Adrenal gland (tissue), 12 donors: ENCODE results near the gene DMAC2. TPM values are rescaled to one million over a fixed set of nuclear protein-coding genes. Genes with fewer than 3 reads are reported as not detected.

ENCODE experiments used
- DNase-seq, 7 donors: peaks; one replicate each; pipeline ENCODE4 v3.0.0-alpha.2; 2019 to 2020
- H3K27ac ChIP-seq, 5 donors: fragments of 200-600 bp; sonication (generic) in 4 of 5; 1 replicate in 3 of 5; 2 replicates in 2 of 5; pipeline versions ENCODE4 v1.5.1 to v1.8.0; 2016 to 2020; ENCODE audit warnings: mild to moderate bottlenecking in 1 of 5
- H3K27me3 ChIP-seq: fragments of 200-600 bp; 2 replicates; pipeline ENCODE4 v1.8.0; 2021
- H3K36me3 ChIP-seq, 2 donors: fragments of 200-600 bp; replicated peaks in 1 of 2; 1 replicate in 1 of 2; 2 replicates in 1 of 2; pipeline versions ENCODE4 v1.5.1 to v1.8.0; 2018 to 2022
- H3K4me1 ChIP-seq, 2 donors: fragments of 200-600 bp; replicated peaks in 1 of 2; 1 replicate in 1 of 2; 2 replicates in 1 of 2; pipeline versions ENCODE4 v1.5.1 to v1.8.0; 2018 to 2021
- H3K4me3 ChIP-seq, 4 donors: fragments of 200-600 bp; sonication (generic) in 3 of 4; one replicate each; pipeline ENCODE4 v1.5.1; 2016 to 2018
- H3K9me3 ChIP-seq, 3 donors: fragments of 200-600 bp; sonication (generic) in 1 of 3; replicated peaks in 1 of 3; 1 replicate in 2 of 3; 2 replicates in 1 of 3; pipeline versions ENCODE4 v1.5.1 to v1.8.0; 2016 to 2021
- POLR2A ChIP-seq, 2 donors: fragments of 450-650 bp; IDR thresholded peaks; one replicate each; pipeline ENCODE4 v1.6.1; 2017; ENCODE audit warnings: antibody characterized with exemption in 2 of 2, mild to moderate bottlenecking in 2 of 2, moderate library complexity in 1 of 2
- WGBS, 4 donors: extraction: QIAGEN DNeasy Blood & Tissue Kit in 2 of 4; methylation state at CpG; one replicate each; pipeline versions ENCODE4 v1.1.5 to v1.1.7; 2013 to 2017; 5-methylcytosine and 5-hydroxymethylcytosine counted together
- intact Hi-C, 2 donors: fragments of 100-400 bp; cut with DNase I; formaldehyde crosslinking; loops; one replicate each; pipeline versions ENCODE4 v1.14.1 to v1.15.0; 2022 to 2023
- polyA plus RNA-seq, 3 donors: library from polyadenylated mRNA; stranded (reverse); fragments of 200-250 nt in 2 of 3; fragments of 350-450 nt in 1 of 3; fragmentation: Illumina TruSeq in 1 of 3; extraction: RNeasy Lipid Tissue Mini Kit (QIAGEN cat#74804) in 1 of 3; gene quantifications; one replicate each; pipeline ENCODE4 v1.2.3, GENCODE V29; 2013 to 2014
- total RNA-seq, 9 donors: library from RNA; depleted of rRNA in 4 of 9; stranded (reverse); fragments of >200 nt in 4 of 9; fragments of 120-200 nt in 1 of 9; fragmentation: NEBNext Ultra II Directional in 1 of 9; extraction: Animal tissue kit (Norgen Biotek cat#: 25700) in 1 of 9; gene quantifications; one replicate each; pipeline versions ENCODE4 v1.1.0 to v1.2.4, GENCODE V29; 2013 to 2023
- TF ChIP-seq, protein P1 (sequence below), 6 experiments: fragments of 450-650 bp in 4 of 6; fragments of 200-600 bp in 2 of 6; sonication (generic) in 1 of 6; IDR thresholded peaks; 1 replicate in 5 of 6; 2 replicates in 1 of 6; pipeline versions ENCODE4 v1.5.1 to v1.8.0; 2016 to 2021; ENCODE audit warnings: antibody characterized with exemption in 6 of 6, mild to moderate bottlenecking in 2 of 6, moderate library complexity in 1 of 6
- donor health status: healthy with polysubstance abuse.
- donor health status: Bipolar disorder and iron deficiency.
- donor health status: DM: yes; HTN: yes; CAD: no.
- donor health status: DM: no; HTN: no; CAD: no.
- donor health status: DM: no; HTN: no; CAD: no.
- donor health status: DM: yes; HTN: yes; CAD: no.

Gene DMAC2
- total and polyA plus RNA-seq, 12 donors, result 30.7 to 60.9 (median 46.2) TPM

- no peaks in the 10 kb centered on the region for H3K9me3 ChIP-seq
- peak within 1 kb of the TSS; percentile 32 to 95 (median 82) for H3K27ac ChIP-seq
- no peaks in the 10 kb centered on the region for H3K27me3 ChIP-seq
- TF ChIP-seq, protein P1, sequence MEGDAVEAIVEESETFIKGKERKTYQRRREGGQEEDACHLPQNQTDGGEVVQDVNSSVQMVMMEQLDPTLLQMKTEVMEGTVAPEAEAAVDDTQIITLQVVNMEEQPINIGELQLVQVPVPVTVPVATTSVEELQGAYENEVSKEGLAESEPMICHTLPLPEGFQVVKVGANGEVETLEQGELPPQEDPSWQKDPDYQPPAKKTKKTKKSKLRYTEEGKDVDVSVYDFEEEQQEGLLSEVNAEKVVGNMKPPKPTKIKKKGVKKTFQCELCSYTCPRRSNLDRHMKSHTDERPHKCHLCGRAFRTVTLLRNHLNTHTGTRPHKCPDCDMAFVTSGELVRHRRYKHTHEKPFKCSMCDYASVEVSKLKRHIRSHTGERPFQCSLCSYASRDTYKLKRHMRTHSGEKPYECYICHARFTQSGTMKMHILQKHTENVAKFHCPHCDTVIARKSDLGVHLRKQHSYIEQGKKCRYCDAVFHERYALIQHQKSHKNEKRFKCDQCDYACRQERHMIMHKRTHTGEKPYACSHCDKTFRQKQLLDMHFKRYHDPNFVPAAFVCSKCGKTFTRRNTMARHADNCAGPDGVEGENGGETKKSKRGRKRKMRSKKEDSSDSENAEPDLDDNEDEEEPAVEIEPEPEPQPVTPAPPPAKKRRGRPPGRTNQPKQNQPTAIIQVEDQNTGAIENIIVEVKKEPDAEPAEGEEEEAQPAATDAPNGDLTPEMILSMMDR (IDR thresholded peaks at IDR 0.05), result peak in 1 of 6 experiments; percentile 18
- peak in 1 of 2 donors; percentile 43 for TF ChIP-seq POLR2A (IDR thresholded peaks at IDR 0.05)
- peak within 1 kb of the TSS; percentile 34 to 95 (median 73) for H3K4me3 ChIP-seq
- intact Hi-C loops, result no loop called here
- no peaks in the 10 kb centered on the region for H3K36me3 ChIP-seq
- DNase-seq, result peak; percentile 99 to 100 (median 100)
- WGBS, 4 donors, result 0 to 1% (median 1%) methylated on average over 21 to 50 of the region's 50 CpGs
- peaks cover 20 to 30% of the 10 kb centered on the region in 2 donors for H3K4me1 ChIP-seq
Measured at GRCh38 chr19:41397086-41398049, 42.3 kb downstream of the DMAC2 start, which contains the start of the genes BCKDHA and EXOSC5. BCKDHA (plus strand) TSS chr19:41397818; CDS start chr19:41397828, 10 bp downstream. EXOSC5 (minus strand) TSS chr19:41397359; CDS start chr19:41397328, 31 bp downstream.

GRCh38 chr19:41395355-41395754, 44.4 kb downstream of the DMAC2 start:
- WGBS, 4 donors, result 71 to 78% (median 73%) methylated on average over 6 of the region's 6 CpGs
- TF ChIP-seq POLR2A (IDR thresholded peaks at IDR 0.05), result no peak
- TF ChIP-seq, protein P1 (IDR thresholded peaks at IDR 0.05), result no peak
- no peak overlapping the region for H3K27ac ChIP-seq
- H3K27me3 ChIP-seq, result no peaks in the 10 kb centered on the region
- no peak for DNase-seq
- H3K4me3 ChIP-seq, result no peak overlapping the region
- H3K9me3 ChIP-seq, result no peaks in the 10 kb centered on the region
- H3K4me1 ChIP-seq, result peaks cover 20 to 26% of the 10 kb centered on the region in 2 donors
- peaks cover 0 to 13% of the 10 kb centered on the region in 2 donors for H3K36me3 ChIP-seq
- intact Hi-C loops, result no loop called here

DNA sequence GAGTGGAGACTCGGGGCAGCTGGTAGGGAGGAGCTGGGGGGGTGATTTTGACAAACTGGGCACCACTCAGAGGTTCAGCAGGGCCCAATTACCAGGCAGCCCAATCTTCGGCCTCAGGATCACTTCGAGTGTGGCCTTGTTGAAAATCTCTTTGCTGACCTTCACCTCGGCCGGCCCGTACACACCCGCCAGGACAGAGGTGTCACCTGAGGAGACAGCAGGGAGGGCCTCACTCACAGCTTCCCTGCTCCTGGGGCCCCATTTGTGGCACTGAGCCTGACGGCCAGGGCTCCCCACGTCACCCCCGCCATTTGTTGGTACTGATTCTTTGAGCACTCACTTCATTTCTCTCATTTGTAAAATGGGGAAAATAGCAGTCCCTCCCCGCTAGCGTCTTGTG, 46.9 kb downstream of the DMAC2 start:
- Histone ChIP-seq H3K9me3 (no peaks in the 10 kb centered on the region), H3K36me3 (peaks cover 0 to 29% of the 10 kb centered on the region in 2 donors), H3K27me3 (no peaks in the 10 kb centered on the region), H3K4me1 (peaks cover 10% of the 10 kb centered on the region in 2 donors), H3K27ac (no peak overlapping the region), H3K4me3 (no peak overlapping the region)
- peak in 3 of 7 donors; percentile 24 to 58 (median 39) for DNase-seq
- TF ChIP-seq, protein P1 (IDR thresholded peaks at IDR 0.05), result no peak
- no peak for TF ChIP-seq POLR2A (IDR thresholded peaks at IDR 0.05)
- intact Hi-C loops, result loop anchor here in 1 of 2 donors (5.0 kb wide), 1 partner anchor 35 kb away; the partner anchor contains the start of gene B3GNT8
- 46 to 66% (median 58%) methylated on average over 12 of the region's 12 CpGs for WGBS, 4 donors

DNA sequence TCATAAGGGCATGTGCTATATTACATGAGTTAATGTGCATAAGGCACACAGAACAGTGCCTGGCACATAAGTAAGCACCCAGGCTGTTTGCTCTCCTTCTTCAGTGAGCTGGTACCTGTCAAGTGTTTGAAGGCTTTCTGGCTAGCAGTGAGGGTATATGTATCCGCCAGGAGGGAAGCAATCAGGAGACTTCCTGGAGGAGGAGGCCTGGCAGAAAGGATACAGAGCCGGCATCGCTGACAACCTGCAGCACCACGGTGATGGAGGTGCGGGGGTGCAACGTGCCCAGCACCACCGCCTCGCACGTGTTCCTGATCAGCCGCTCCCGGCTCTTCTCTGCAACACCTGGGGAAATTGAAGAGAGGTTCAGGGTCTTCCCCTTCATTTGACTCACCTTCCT, 48.1 kb downstream of the DMAC2 start:
- Histone ChIP-seq H3K27ac (no peak overlapping the region), H3K4me1 (peaks cover 5 to 7% of the 10 kb centered on the region in 2 donors), H3K4me3 (no peak overlapping the region), H3K9me3 (no peaks in the 10 kb centered on the region), H3K27me3 (no peaks in the 10 kb centered on the region), H3K36me3 (peaks cover 0 to 29% of the 10 kb centered on the region in 2 donors)
- intact Hi-C loops, result loop anchor here in 1 of 2 donors (5.0 kb wide), 1 partner anchor 36 kb away; the partner anchor contains the start of gene B3GNT8
- DNase-seq, result no peak
- TF ChIP-seq POLR2A (IDR thresholded peaks at IDR 0.05), result no peak
- 84 to 96% (median 92%) methylated on average over 11 of the region's 11 CpGs for WGBS, 4 donors
